HG02678 (cell line): ENCODE measurements around the gene KIAA1671.
"Not testable (repeated sequence)": the region's sequence is repeated elsewhere in the genome, so short reads cannot be mapped to it uniquely, and the experiment has no call there.

ENCODE experiments used
- ATAC-seq: cut with Tn5 transposase; IDR thresholded peaks from one replicate; pipeline ENCODE4 v1.9.1; 2021; ENCODE audit warnings: mild to moderate bottlenecking, moderate library complexity; ENCODE audit not compliant: unreplicated experiment

Gene KIAA1671

DNA sequence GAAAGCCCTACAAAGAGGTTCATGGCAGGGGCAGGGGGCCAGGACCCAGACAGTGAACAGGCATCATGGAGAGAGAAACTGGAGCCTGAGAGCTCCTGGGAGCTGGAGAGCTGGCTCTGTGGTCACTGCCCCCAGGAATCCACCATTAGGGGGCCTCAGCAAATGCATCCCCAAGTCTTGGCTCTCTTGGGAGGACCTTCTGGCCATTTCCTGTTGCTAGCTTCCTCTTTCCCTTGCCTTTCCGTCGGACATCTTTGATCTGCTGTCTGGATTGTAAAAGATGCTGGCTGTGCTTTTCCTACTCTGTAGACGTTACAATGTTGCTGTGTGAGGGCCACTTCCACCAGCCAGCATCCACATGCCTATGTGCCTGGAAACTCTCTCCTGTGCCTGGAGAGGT is 259.8 kb downstream of the KIAA1671 start:
- no peak for ATAC-seq

DNA sequence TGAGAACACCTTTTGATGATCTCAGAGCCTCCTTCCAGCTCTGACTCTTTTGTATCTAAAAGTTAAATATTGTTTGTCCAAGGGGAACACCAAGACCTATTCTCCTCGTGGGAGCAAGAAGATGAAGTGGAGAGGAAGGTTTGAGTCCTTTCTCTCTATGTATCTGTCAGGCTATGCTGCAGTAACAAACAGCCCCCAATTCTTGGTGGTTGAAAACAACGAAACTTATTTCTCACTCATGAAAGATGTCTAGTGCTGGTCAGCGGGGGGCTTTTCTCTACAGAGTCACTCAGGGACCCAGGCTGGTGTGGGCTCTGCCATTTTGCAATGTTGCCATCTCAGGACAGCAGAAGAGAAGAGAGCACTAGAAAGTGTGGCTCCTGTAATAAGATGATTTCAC is 260.7 kb downstream of the KIAA1671 start:
- ATAC-seq, result no peak

DNA sequence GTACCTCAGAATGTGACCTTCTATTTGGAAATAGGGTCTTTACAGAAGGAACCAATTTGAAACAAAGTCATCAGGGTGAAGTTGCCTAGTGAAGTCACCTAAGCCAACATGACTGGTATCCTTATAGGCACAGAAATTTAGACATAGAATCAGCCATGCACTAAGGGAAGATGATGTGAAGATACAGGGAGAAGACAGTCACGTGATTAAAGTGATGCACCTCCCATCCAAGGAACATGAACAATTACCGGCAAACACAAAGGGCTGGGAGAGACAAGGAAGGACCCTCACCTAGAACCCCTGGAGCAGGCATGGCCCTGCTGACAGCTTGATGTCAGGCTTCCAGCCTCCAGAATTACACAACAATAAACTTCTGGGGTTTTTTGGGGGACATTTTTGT is 263.7 kb downstream of the KIAA1671 start:
- ATAC-seq, result no peak

DNA sequence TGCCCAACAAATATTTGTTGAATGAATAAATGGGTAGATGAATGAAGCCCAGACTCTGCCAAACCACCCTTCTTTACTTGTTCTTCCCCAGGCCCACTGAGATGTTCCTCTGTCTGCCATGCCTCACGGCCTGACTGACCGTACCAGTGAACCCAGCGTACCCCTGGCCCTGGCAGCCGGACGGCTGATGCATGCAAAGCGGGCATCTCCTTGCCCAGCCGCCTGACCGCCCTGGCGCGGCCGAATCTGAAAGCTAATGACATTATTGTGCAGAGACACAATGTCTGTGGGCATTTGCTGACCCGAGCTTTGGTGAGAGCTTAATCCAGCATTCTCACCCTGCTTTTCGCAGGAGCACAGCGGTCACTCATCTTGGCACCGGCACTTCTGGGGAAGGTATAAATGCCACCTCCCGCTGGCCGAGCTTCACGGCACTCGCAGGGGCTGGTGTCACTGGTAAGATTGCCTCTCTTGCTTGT is 266.7 kb downstream of the KIAA1671 start, which contains the start of gene CRYBB2:
CRYBB2 (plus strand) TSS at position 429 of the 479 bp plus-strand sequence. CDS start 1,791 bp downstream, outside the sequence.
- no peak for ATAC-seq

DNA sequence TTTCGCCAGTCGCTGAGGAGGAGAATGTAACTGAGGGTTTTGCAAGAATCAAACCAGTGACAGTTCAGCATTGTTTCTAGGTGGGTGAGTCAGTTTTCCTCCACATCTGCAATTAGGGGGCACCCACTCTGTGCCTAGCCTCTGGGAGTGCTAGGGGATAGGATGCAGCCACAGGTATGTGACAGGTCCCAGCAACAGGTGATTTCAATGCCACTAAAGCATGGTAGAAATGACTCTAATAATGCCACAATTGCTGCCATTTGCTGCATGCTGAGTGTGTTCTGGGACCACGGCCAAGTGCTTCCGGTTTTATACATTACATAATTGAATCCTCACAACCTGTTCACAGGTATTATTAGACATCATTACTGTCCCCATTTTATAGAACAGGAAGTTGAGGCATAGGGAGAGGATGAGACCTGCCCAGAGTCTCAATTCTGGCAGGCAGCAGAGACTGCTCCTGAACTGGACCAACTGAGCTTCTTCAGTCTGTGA is 267.5 kb downstream of the KIAA1671 start:
- ATAC-seq, result no peak

DNA sequence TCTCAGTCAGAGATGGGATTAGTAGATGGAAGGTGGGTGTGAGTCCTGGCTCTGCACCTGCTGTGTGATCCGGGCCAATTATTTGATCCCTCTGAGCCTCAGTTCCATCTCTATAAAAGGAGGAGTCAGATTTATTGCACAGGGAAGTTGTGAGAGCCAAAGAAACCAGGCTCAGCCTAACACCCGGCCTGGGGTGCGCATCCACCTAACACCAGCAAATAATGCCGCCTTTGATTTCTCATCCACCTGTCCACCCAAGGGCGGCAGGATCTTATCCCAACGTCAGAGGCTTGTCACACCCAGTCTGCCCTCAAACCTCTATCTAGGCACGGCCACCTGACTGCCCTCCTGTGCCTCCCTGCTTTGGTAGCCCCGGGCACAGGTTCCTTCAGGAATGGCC is 269.3 kb downstream of the KIAA1671 start:
- no peak for ATAC-seq

DNA sequence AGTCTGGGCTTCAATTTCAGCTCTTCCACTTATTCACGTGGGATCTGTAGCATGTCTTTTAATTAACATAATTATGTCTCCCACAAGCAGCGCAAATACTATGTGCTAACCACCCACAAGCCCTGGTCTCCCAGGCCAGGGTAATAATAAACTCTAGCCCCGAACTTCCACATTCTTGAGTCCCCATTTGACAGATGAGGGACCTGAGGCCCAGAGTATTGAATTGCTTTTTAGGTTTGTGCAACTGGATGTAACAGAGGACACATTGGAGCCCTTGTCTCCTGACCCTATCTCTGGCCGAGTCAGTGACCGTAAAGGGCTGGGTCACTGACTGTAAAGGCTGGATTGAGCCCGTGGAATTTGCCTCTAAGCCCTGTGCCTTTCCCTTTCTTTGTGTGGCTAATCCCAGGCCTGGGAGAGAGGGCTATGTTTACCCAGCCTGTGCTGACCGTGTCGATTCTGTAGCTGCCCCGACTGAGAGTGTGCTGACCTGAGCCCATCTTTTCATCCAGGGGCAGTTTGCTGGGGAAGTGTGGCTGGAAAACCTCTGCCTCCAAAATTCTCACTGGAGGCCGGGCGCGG is 270.8 kb downstream of the KIAA1671 start:
- no peak for ATAC-seq

DNA sequence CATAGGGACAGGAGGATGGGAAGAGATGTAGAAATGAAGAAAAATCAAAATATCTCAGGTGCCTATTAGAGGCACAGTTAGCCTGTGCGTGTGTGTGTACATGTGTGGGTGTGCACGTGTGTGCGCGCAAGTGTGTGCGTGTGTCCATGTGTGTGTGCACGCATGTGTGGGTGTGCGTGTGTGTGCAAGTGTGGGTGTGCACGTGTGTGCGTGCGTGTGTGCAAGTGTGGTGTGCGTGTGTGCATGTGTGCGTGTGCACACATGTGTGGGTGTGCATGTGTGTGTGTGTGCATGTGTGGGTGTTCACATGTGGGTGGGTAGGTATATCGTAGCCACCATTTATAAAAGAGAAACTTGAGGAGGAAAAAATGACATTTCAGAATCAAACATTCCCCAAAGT is 276.3 kb downstream of the KIAA1671 start:
- ATAC-seq, result no peak

DNA sequence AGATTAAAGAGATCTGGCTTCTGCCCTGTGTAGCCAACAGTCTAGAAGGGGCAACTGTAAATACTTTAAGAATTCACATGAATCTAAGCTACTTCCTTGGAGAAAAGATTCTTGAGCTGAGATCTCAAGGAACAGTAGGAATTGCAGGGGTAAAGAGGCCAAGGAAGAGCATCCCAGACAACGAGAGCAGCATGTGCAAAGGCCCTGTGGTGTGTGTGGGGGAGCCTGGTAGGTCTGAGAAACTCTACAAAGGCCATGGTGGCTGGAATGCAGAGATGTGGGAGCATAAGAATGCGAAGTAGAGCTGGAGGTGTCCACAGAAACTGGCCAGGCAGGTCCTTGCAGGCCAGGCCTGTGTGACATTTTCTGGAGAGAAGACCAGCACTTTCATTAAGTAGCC is 278.2 kb downstream of the KIAA1671 start:
- not testable (repeated sequence) for ATAC-seq

DNA sequence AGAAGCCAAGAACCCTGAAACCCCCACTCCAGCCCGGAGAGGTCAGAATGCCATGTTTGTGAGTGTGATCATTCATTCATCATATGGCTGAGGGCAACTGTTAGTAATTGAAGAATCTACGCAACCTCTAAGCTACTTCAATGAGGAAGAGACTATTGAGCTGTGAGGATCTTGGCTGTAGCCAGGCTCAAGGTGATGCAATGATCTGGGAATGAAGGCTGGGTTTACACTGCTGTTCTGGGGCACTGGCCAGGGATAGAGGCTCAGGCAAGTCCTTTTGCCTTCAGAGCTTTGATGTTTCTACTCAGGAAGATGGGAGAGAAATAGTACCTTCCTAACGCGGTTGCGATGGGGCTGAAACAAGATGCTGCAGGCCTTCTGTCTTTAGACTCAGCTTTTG is 279.8 kb downstream of the KIAA1671 start:
- ATAC-seq, result no peak

DNA sequence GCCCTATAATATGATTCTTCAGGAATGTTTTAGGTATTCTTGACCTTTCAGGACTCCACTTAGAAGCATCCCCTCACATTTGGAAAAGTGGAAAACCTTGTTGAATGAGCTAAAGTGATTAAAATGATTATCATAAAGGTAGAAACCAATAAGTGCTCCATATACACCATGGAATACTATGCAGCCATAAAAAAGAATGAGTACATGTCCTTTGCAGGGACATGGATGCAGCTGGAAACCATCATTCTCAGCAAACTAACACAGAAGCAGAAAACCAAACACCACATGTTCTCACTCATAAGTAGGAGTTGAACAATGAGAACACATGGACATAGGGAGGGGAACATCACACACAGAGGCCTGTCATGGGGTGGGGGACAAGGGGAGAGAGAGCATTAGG is 281.2 kb downstream of the KIAA1671 start:
- ATAC-seq, result not testable (repeated sequence)

DNA sequence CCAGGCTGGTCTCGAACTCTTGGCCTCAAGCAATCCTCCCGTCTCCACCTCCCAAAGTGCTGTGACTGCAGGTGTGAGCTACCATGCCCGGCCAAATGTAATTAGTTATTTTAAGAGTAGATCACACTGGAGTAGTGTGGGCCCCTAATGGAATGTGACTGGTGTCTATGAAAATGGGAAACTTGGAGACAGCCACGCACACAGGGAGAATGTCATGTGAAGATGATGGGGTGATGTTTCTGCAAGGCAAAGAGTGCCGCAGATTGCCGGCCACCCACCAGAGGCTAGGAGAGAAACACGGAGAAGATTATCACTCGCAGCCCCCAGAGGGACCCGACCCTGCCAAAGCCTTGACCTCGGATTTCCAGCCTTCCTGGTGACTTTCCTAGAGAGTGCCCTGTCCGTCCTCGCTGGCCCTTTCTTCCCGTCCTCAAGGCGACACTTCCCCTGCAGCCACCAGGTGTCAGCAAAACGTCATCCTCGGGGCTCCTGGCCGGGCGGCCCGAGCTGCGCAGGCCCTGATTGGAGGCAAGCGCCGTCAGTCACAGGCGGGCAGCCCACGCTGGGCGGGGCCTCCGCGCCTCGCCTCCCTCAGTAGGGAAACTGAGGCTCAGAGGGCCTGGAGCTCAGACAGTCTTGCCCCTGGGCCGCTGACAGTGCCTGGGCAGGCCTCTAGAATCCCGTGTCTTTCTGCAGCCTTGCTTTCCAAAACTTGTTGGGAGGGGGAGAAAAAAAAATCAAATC is 283.2 kb downstream of the KIAA1671 start:
- peak; percentile 44 for ATAC-seq

DNA sequence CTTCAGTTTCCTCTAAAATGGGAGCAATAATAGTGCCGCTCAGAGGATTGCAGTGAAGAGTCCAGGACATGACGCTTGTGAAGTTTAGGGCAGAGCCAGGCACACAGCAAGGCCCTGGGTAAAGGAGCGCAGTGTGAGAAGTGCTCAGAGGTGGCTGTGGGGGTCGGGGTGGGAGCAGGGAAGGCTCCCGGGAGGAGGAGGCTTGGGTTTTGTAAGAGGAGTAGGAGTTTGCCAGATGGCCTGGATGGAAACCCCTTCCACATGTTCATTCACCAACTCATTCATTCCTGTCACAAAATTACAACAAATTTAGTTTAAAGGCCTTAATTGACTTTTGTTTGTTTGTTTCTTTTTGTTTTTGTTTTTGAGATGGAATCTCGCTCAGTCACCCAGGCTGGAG is 283.9 kb downstream of the KIAA1671 start:
- no peak for ATAC-seq

DNA sequence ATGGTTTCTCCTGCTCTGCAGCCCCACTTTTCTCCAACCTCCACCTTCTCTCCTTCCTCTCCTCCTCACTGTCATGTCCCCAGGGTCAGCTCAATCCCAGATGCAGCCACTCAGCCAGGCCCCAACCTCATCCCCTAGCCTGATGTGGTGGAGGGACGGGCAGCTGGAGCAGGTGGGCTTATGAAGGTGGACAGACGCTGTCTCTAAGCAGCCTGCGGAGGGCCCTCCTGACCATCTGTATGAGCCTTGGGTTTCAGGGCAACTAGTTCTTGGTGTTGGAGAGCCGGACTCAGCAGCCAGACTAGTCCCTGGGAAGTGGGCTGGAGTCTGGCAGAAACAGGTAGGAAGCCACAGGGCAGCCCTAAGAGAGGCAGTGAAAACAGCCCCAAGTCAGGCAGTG is 285.0 kb downstream of the KIAA1671 start:
- ATAC-seq, result no peak

DNA sequence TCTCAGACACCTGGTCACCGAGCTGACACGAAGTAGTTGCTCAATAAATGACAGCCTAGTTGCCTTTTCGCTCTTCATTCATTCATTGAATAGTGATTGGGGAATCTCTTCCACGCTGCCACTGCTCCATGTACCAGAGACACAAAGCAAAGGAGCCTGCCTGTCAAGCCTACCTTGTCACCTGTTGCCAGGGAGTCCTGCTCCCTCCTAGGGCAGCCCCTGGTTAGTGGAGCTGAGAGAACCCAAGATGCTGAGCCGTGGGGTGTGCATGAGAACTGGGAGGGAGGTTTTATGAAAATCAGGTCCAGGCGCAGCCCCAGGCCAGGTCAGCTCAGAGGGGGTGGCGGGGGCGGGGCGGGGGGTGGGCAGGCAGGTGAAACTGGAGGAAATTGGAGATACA is 285.5 kb downstream of the KIAA1671 start:
- not testable (repeated sequence) for ATAC-seq
